ENCODE measurements around the gene RASAL3. TPM values are rescaled to one million over a fixed set of nuclear protein-coding genes. Genes with fewer than 3 reads are reported as not detected.
A peak's percentile ranks its signal among the peaks of the same experiment; 100 is the strongest.
"Not testable (repeated sequence)": the region's sequence is repeated elsewhere in the genome, so short reads cannot be mapped to it uniquely, and the experiment has no call there.

RASAL3 gene
- total RNA-seq, 4 donors from 2014 or later, result 1.9 to 117 (median 15.3) TPM

DNA sequence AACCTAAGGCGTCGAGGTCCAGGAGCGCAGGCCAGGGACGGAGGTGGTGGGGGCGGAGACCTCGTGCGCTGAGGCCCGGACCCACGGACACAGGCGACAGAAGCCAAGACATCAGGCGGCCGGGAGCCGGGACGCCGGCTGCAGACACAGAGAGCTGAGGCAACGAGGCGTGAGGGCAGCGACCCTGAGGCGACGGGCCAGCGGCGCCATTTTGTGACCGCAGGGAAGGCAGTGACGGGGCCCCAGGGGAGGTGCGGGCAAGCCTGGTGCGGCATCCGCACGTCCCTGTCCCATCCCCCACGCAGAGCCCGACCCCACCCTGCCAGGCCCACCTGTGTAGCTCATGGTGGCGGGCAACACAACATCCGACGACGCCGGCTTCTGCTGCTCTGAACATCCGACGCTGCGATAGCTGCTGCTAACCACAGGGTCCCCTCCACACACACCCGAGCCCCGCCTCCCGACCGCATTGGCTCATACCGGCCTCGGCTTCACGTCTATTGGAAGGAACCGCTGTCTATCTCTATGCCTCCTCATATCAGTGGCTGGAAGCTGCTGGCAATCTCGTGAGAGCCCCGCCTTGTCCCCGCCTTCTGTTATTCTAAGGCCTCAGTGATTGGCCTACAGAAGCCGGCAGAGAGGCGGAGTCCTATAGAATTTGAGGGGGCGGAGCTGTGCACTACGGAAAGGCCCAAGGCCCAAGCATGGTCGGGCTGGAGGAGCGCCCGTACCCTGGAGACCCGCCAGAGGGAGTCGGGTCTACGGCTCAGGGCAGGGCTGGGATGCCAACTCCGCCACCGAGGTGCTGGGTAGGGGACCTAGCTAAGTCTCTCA, 45.5 kb downstream of the RASAL3 start, which contains the start of gene AKAP8L:
Gene AKAP8L, minus strand, starts transcription at position 410 of the 834 bp plus-strand sequence. Its CDS starts 65 bp downstream, at position 345.
- in situ Hi-C loops (cut with MboI; ENCODE audit: low pct_ligation_motif_present in 1 of 4, low pct_unique_long_range_greater_than_20kb in 1 of 4, low sequenced_read_pairs in 3 of 4) (loop anchor here in 1 of 4 donors (10.0 kb wide), 1 partner anchor 136 kb away; no protein-coding TSS in a partner anchor), intact Hi-C loops (cut with DNase I; ENCODE audit: low total_unique reads) (no loop called here)
- H3K4me3 ChIP-seq, result peak within 1 kb of the TSS; percentile 68 to 94 (median 80)
- no peaks in the 10 kb centered on the region for H3K27me3 ChIP-seq
- WGBS, 2 donors (ENCODE audit: low coverage in 1 of 2), result 0% methylated on average over 20 of the region's 61 CpGs; no CpG with 5 or more reads in 1 of the 2 donors
- no peaks in the 10 kb centered on the region for H3K9me3 ChIP-seq
- DNase-seq, result peak; percentile 99
- H3K36me3 ChIP-seq, result peaks cover 0 to 13% (median 10%) of the 10 kb centered on the region in 4 donors
- peak within 1 kb of the TSS; percentile 86 to 93 (median 91) for H3K27ac ChIP-seq
- TF ChIP-seq POLR2A (IDR thresholded peaks at IDR 0.05), result peak; percentile 88
- no peak for TF ChIP-seq EP300 (IDR thresholded peaks at IDR 0.05; ENCODE audit: low read depth)
- TF ChIP-seq POLR2AphosphoS5 (IDR thresholded peaks at IDR 0.05), result peak; percentile 86 to 93 (median 92)
- TF ChIP-seq, protein P1, sequence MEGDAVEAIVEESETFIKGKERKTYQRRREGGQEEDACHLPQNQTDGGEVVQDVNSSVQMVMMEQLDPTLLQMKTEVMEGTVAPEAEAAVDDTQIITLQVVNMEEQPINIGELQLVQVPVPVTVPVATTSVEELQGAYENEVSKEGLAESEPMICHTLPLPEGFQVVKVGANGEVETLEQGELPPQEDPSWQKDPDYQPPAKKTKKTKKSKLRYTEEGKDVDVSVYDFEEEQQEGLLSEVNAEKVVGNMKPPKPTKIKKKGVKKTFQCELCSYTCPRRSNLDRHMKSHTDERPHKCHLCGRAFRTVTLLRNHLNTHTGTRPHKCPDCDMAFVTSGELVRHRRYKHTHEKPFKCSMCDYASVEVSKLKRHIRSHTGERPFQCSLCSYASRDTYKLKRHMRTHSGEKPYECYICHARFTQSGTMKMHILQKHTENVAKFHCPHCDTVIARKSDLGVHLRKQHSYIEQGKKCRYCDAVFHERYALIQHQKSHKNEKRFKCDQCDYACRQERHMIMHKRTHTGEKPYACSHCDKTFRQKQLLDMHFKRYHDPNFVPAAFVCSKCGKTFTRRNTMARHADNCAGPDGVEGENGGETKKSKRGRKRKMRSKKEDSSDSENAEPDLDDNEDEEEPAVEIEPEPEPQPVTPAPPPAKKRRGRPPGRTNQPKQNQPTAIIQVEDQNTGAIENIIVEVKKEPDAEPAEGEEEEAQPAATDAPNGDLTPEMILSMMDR (IDR thresholded peaks at IDR 0.05), result peak; percentile 47 to 89 (median 63)
- peaks cover 12 to 44% (median 22%) of the 10 kb centered on the region in 4 donors for H3K4me1 ChIP-seq

DNA sequence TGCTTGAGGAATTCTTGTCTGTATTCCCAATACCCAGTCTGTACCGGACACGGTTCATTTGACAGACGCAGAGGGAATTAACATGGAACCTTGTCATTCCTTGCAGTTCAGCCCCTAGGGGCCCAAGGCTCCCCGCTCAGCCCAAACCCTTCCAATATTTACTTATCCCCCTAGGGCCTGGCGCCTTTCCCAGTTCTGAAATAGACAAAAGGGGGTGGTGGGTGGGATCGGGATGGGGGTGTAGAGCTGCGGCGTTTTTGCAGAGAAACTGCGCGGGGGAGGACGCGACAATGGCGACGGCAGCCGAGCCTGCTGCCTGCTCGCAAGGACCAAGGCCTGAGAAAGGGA, 46.1 kb downstream of the RASAL3 start:
- Histone ChIP-seq H3K4me3 (peak overlapping the region; percentile 68 to 94 (median 80)), H3K36me3 (peaks cover 0 to 7% (median 5%) of the 10 kb centered on the region in 4 donors), H3K27me3 (no peaks in the 10 kb centered on the region), H3K4me1 (peaks cover 13 to 50% (median 22%) of the 10 kb centered on the region in 4 donors), H3K27ac (peak overlapping the region; percentile 86 to 93 (median 91)), H3K9me3 (no peaks in the 10 kb centered on the region)
- intact Hi-C loops (cut with DNase I; ENCODE audit: low total_unique reads), result no loop called here
- 0 to 2% methylated on average over 2 to 4 of the region's 16 CpGs for WGBS, 2 donors (ENCODE audit: low coverage in 1 of 2)
- TF ChIP-seq POLR2A (IDR thresholded peaks at IDR 0.05) (no peak), POLR2AphosphoS5 (IDR thresholded peaks at IDR 0.05) (no peak), EP300 (IDR thresholded peaks at IDR 0.05; ENCODE audit: low read depth) (no peak)
- TF ChIP-seq, protein P1 (IDR thresholded peaks at IDR 0.05), result no peak
- no peak for DNase-seq
- in situ Hi-C loops (cut with MboI; ENCODE audit: low pct_ligation_motif_present in 1 of 4, low pct_unique_long_range_greater_than_20kb in 1 of 4, low sequenced_read_pairs in 3 of 4), result loop anchor here in 1 of 4 donors (10.0 kb wide), 1 partner anchor 137 kb away; no protein-coding TSS in a partner anchor

DNA sequence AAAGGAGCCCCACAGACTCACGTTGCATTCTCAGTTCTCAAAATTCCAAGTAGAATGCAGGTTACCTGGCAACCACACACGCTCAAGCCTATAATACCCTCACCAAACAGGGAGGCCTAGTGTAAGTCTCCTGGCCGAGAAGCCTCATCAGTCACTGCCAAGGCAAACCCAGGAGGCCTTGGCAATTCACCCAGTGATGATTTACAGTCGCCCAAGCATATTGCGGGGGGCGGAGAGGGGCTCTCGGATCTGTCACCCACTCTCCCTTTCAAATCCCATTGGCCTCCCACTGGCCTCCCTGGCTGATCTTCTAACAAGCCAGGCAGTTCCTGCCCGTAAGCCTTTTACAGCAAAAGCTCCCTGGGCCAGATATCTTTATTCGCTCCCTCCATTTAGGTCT, 46.6 kb downstream of the RASAL3 start:
- in situ Hi-C loops (cut with MboI; ENCODE audit: low pct_ligation_motif_present in 1 of 4, low pct_unique_long_range_greater_than_20kb in 1 of 4, low sequenced_read_pairs in 3 of 4) (loop anchor here in 1 of 4 donors (10.0 kb wide), 1 partner anchor 137 kb away; no protein-coding TSS in a partner anchor), intact Hi-C loops (cut with DNase I; ENCODE audit: low total_unique reads) (no loop called here)
- peaks cover 0 to 2% (median under 1%) of the 10 kb centered on the region in 4 donors for H3K36me3 ChIP-seq
- WGBS, 2 donors (ENCODE audit: low coverage in 1 of 2), result 14% methylated on average over 9 of the region's 9 CpGs; no CpG with 5 or more reads in 1 of the 2 donors
- no peaks in the 10 kb centered on the region for H3K27me3 ChIP-seq
- H3K27ac ChIP-seq, result peak overlapping the region; percentile 86 to 93 (median 91)
- no peak for DNase-seq
- H3K9me3 ChIP-seq, result no peaks in the 10 kb centered on the region
- peak overlapping the region; percentile 68 to 94 (median 80) for H3K4me3 ChIP-seq
- TF ChIP-seq, protein P1 (IDR thresholded peaks at IDR 0.05), result no peak
- no peak for TF ChIP-seq POLR2AphosphoS5 (IDR thresholded peaks at IDR 0.05)
- TF ChIP-seq POLR2A (IDR thresholded peaks at IDR 0.05), result no peak
- TF ChIP-seq EP300 (IDR thresholded peaks at IDR 0.05; ENCODE audit: low read depth), result no peak
- H3K4me1 ChIP-seq, result peaks cover 19 to 55% (median 25%) of the 10 kb centered on the region in 4 donors

DNA sequence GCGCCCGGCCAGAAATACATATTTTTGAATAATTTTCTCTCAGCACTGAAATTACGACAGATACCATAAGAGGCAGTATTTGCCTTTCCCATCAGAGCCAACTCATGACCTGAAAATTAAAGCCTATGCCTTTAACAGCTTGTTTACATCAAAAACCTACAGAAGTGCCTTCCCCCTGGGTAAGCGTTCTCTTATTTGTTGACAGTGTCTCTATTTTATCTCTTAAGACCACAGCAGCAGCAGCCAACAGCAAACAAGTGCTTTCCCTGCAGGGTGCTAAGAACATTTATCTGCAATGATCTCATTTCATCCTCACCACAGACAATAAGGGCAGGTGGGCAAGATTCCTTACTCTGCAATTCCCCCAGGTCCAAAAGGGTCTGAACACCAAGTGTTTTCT, 51.5 kb downstream of the RASAL3 start:
- H3K27me3 ChIP-seq, result no peaks in the 10 kb centered on the region
- intact Hi-C loops (cut with DNase I; ENCODE audit: low total_unique reads) (no loop called here), in situ Hi-C loops (cut with MboI; ENCODE audit: low pct_ligation_motif_present in 1 of 4, low pct_unique_long_range_greater_than_20kb in 1 of 4, low sequenced_read_pairs in 3 of 4) (loop anchor here in 1 of 4 donors (10.0 kb wide), 1 partner anchor 142 kb away; no protein-coding TSS in a partner anchor)
- DNase-seq, result no peak
- H3K9me3 ChIP-seq, result no peaks in the 10 kb centered on the region
- 74 to 83% methylated on average over 3 to 4 of the region's 4 CpGs for WGBS, 2 donors (ENCODE audit: low coverage in 1 of 2)
- no peak overlapping the region for H3K4me3 ChIP-seq
- TF ChIP-seq, protein P1 (IDR thresholded peaks at IDR 0.05), result no peak
- no peak for TF ChIP-seq EP300 (IDR thresholded peaks at IDR 0.05; ENCODE audit: low read depth)
- no peak for TF ChIP-seq POLR2AphosphoS5 (IDR thresholded peaks at IDR 0.05)
- TF ChIP-seq POLR2A (IDR thresholded peaks at IDR 0.05), result no peak
- peak overlapping the region in 1 of 4 donors; percentile 4 for H3K27ac ChIP-seq
- H3K36me3 ChIP-seq, result peaks cover 0 to 13% (median 0%) of the 10 kb centered on the region in 4 donors
- peaks cover 19 to 68% (median 29%) of the 10 kb centered on the region in 4 donors for H3K4me1 ChIP-seq

DNA sequence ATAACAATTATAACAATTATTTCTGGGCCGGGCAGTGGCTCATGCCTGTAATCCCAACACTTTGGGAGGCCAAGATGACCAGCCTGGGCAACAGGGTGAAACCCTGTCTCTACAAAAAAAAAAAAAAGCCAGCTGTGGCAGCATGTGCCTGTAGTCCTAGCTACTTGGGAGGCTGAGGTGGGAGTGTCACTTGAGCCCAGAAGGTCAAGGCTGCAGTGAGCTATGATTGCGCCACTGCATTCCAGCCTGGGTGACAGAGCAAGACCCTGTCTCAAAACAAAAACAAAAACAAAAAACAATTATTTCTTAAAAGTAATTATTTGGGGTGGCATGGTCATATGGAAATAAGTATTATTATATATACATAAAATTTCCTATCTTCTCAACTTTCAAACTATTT, 53.0 kb downstream of the RASAL3 start:
- intact Hi-C loops (cut with DNase I; ENCODE audit: low total_unique reads); H3K4me3 ChIP-seq; DNase-seq; H3K9me3 ChIP-seq; H3K27me3 ChIP-seq; H3K27ac ChIP-seq: not testable (repeated sequence)
- Histone ChIP-seq H3K36me3 (peaks cover 0 to 14% (median 0%) of the 10 kb centered on the region in 4 donors), H3K4me1 (peaks cover 7 to 65% (median 17%) of the 10 kb centered on the region in 4 donors)
- WGBS, 2 donors (ENCODE audit: low coverage in 1 of 2), result 69 to 82% methylated on average over 2 of the region's 2 CpGs
- in situ Hi-C loops (cut with MboI; ENCODE audit: low pct_ligation_motif_present in 1 of 4, low pct_unique_long_range_greater_than_20kb in 1 of 4, low sequenced_read_pairs in 3 of 4), result loop anchor here in 1 of 4 donors (10.0 kb wide), 1 partner anchor 143 kb away; no protein-coding TSS in a partner anchor
